Activated T-helper 2 cell treated with anti-CD3 and anti-CD28 coated beads, Interferon-gamma antibody, Interleukin-2, Interleukin-4, amounts not matched to agents 10 μg/mL and 5 μg/mL and 100 μg/mL, durations not matched to agents 14 hours and 24 hours and 36 hours (primary cell): ENCODE data around the gene SASH3. TPM values are rescaled to one million over a fixed set of nuclear protein-coding genes. Genes with fewer than 3 reads are reported as not detected.
A peak's percentile ranks its signal among the peaks of the same experiment; 100 is the strongest.

ENCODE experiments used
- DNase-seq: peaks from one replicate; pipeline ENCODE4 v3.0.0; 2021; ENCODE audit warnings: low spot score
- H3K27ac Mint-ChIP-seq: one replicate; pipeline ENCODE4 v1.8.0; 2021; ENCODE audit warnings: mixed read lengths
- H3K27me3 Mint-ChIP-seq: one replicate; pipeline ENCODE4 v1.8.0; 2021; ENCODE audit warnings: low read depth, mixed read lengths
- H3K36me3 Mint-ChIP-seq: one replicate; pipeline ENCODE4 v1.8.0; 2021; ENCODE audit warnings: low read depth, mixed read lengths
- H3K4me1 Mint-ChIP-seq: one replicate; pipeline ENCODE4 v1.8.0; 2021; ENCODE audit warnings: low read depth, mixed read lengths
- H3K4me3 Mint-ChIP-seq: one replicate; pipeline ENCODE4 v1.8.0; 2021; ENCODE audit warnings: low read depth, mild to moderate bottlenecking, moderate library complexity, mixed read lengths
- H3K9me3 Mint-ChIP-seq: one replicate; pipeline ENCODE4 v1.8.0; 2021; ENCODE audit warnings: mixed read lengths
- intact Hi-C: fragments of 100-400 bp; cut with micrococcal nuclease; formaldehyde crosslinking; loops from one replicate; pipeline ENCODE4 v1.15.1; 2023
- total RNA-seq: library from RNA; stranded (reverse); gene quantifications from 2 replicates; pipeline ENCODE4 v1.2.3, GENCODE V29; 2022

The SASH3 gene
- total RNA-seq, 1 donor from 2014 or later, result 102 TPM

GRCh38 chrX:129808158-129808828 is 28.5 kb downstream of the SASH3 start:
- Mint-ChIP-seq H3K4me3 (no peak overlapping the region), H3K4me1 (peaks cover 18% of the 10 kb centered on the region), H3K36me3 (peaks cover 41% of the 10 kb centered on the region), H3K9me3 (no peaks in the 10 kb centered on the region), H3K27ac (peak overlapping the region; percentile 28), H3K27me3 (no peaks in the 10 kb centered on the region)
- no peak for DNase-seq
- intact Hi-C loops, result loop anchor here (1.0 kb wide), 1 partner anchor 35 kb away; the partner anchor contains the start of gene ZDHHC9

GRCh38 chrX:129808829-129809796 is 29.4 kb downstream of the SASH3 start:
- H3K27me3 Mint-ChIP-seq, result no peaks in the 10 kb centered on the region
- DNase-seq, result no peak
- H3K36me3 Mint-ChIP-seq, result peaks cover 39% of the 10 kb centered on the region
- peaks cover 18% of the 10 kb centered on the region for H3K4me1 Mint-ChIP-seq
- peak overlapping the region; percentile 52 for H3K27ac Mint-ChIP-seq
- H3K4me3 Mint-ChIP-seq, result no peak overlapping the region
- intact Hi-C loops, result loop anchor here (1.0 kb wide), 1 partner anchor 34 kb away; the partner anchor contains the start of gene ZDHHC9
- no peaks in the 10 kb centered on the region for H3K9me3 Mint-ChIP-seq

- intact Hi-C loops, result no loop called here
- Mint-ChIP-seq H3K4me3 (no peak overlapping the region), H3K27ac (no peak overlapping the region), H3K4me1 (peaks cover 10% of the 10 kb centered on the region), H3K27me3 (no peaks in the 10 kb centered on the region), H3K9me3 (no peaks in the 10 kb centered on the region), H3K36me3 (peaks cover 34% of the 10 kb centered on the region)
- DNase-seq, result no peak
Measured at GRCh38 chrX:129813662-129814368, 34.1 kb downstream of the SASH3 start.

- intact Hi-C loops, result no loop called here
Measured at GRCh38 chrX:129818123-129818522, 38.4 kb downstream of the SASH3 start.

GRCh38 chrX:129823115-129823514 is 43.4 kb downstream of the SASH3 start:
- intact Hi-C loops, result loop anchor here (1.0 to 10.0 kb wide), 4 partner anchors 64 to 218 kb away; no protein-coding TSS in a partner anchor
- H3K27ac Mint-ChIP-seq, result peak overlapping the region; percentile 81
- peaks cover 23% of the 10 kb centered on the region for H3K36me3 Mint-ChIP-seq
- peaks cover 14% of the 10 kb centered on the region for H3K4me1 Mint-ChIP-seq
- H3K9me3 Mint-ChIP-seq, result no peaks in the 10 kb centered on the region
- no peak for DNase-seq
- H3K4me3 Mint-ChIP-seq, result no peak overlapping the region
- H3K27me3 Mint-ChIP-seq, result no peaks in the 10 kb centered on the region

More at GRCh38 chrX:129818123-129818522, 38.4 kb downstream of the SASH3 start:
- Mint-ChIP-seq H3K4me1 (peaks cover 1% of the 10 kb centered on the region), H3K4me3 (no peak overlapping the region), H3K27ac (no peak overlapping the region), H3K36me3 (peaks cover 22% of the 10 kb centered on the region), H3K27me3 (no peaks in the 10 kb centered on the region), H3K9me3 (no peaks in the 10 kb centered on the region)
- DNase-seq, result no peak

GRCh38 chrX:129823522-129823921 is 43.8 kb downstream of the SASH3 start:
- H3K4me1 Mint-ChIP-seq, result peaks cover 14% of the 10 kb centered on the region
- no peaks in the 10 kb centered on the region for H3K27me3 Mint-ChIP-seq
- intact Hi-C loops, result loop anchor here (1.0 to 10.0 kb wide), 4 partner anchors 64 to 219 kb away; no protein-coding TSS in a partner anchor
- no peak overlapping the region for H3K4me3 Mint-ChIP-seq
- peaks cover 24% of the 10 kb centered on the region for H3K36me3 Mint-ChIP-seq
- H3K27ac Mint-ChIP-seq, result peak overlapping the region; percentile 81
- no peaks in the 10 kb centered on the region for H3K9me3 Mint-ChIP-seq
- DNase-seq, result no peak

- Mint-ChIP-seq H3K4me3 (no peak overlapping the region), H3K36me3 (peaks cover 27% of the 10 kb centered on the region), H3K27me3 (no peaks in the 10 kb centered on the region), H3K4me1 (peaks cover 14% of the 10 kb centered on the region), H3K9me3 (no peaks in the 10 kb centered on the region), H3K27ac (no peak overlapping the region)
- no peak for DNase-seq
- intact Hi-C loops, result loop anchor here (10.0 kb wide), 1 partner anchor 220 kb away; no protein-coding TSS in a partner anchor
Measured at GRCh38 chrX:129824620-129825019, 44.9 kb downstream of the SASH3 start.

- intact Hi-C loops, result loop anchor here (10.0 kb wide), 1 partner anchor 221 kb away; no protein-coding TSS in a partner anchor
- DNase-seq, result no peak
- Mint-ChIP-seq H3K4me3 (no peak overlapping the region), H3K9me3 (no peaks in the 10 kb centered on the region), H3K36me3 (peaks cover 26% of the 10 kb centered on the region), H3K27ac (no peak overlapping the region), H3K27me3 (no peaks in the 10 kb centered on the region), H3K4me1 (peaks cover 14% of the 10 kb centered on the region)
Measured at GRCh38 chrX:129825746-129826505, 46.2 kb downstream of the SASH3 start.

GRCh38 chrX:129830494-129830893 is 50.7 kb downstream of the SASH3 start:
- H3K27ac Mint-ChIP-seq, result no peak overlapping the region
- DNase-seq, result no peak
- no peak overlapping the region for H3K4me3 Mint-ChIP-seq
- H3K4me1 Mint-ChIP-seq, result peaks cover 7% of the 10 kb centered on the region
- H3K36me3 Mint-ChIP-seq, result peaks cover 16% of the 10 kb centered on the region
- intact Hi-C loops, result loop anchor here (10.0 kb wide), 1 partner anchor 94 kb away; no protein-coding TSS in a partner anchor
- H3K27me3 Mint-ChIP-seq, result no peaks in the 10 kb centered on the region
- H3K9me3 Mint-ChIP-seq, result no peaks in the 10 kb centered on the region

- peaks cover under 1% of the 10 kb centered on the region for H3K4me1 Mint-ChIP-seq
- no peak overlapping the region for H3K4me3 Mint-ChIP-seq
- no peaks in the 10 kb centered on the region for H3K27me3 Mint-ChIP-seq
- no peak for DNase-seq
- peaks cover 9% of the 10 kb centered on the region for H3K36me3 Mint-ChIP-seq
- intact Hi-C loops, result loop anchor here (10.0 kb wide), 1 partner anchor 94 kb away; no protein-coding TSS in a partner anchor
- H3K9me3 Mint-ChIP-seq, result no peaks in the 10 kb centered on the region
- no peak overlapping the region for H3K27ac Mint-ChIP-seq
Measured at GRCh38 chrX:129831091-129831885, 51.5 kb downstream of the SASH3 start.
